Measurements from ENCODE around the gene HFE.

HFE gene

DNA sequence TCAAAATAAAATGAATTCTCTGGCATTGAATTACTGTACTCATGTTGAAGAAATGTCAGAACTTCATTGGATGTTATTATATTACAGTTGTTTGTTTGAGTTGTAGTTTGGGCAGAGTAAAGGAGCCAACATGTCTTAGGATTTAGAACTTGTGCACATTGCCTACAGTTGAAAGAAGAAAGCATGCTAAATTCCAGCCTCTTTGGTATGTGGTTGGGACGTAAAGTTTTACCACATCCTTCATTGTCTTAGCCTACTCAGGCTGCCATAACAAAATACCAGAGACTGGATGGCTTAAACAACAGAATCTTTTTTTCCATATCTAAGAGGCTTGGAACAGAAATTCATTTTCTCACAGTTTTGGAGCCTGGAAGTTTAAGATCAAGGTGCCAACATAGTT, 42.4 kb downstream of the HFE start:
- Histone ChIP-seq H3K9ac (ENCODE audit: low read depth in 1 of 2, low read length in 2 of 2) (no peak overlapping the region), H3K4me3 (ENCODE audit: low read depth in 1 of 2, low read length in 2 of 2) (no peak overlapping the region), H3K27ac (ENCODE audit: low read depth, low read length) (no peak overlapping the region), H3K4me1 (ENCODE audit: control insufficient read depth in 1 of 2, insufficient read depth in 2 of 2, low read length in 2 of 2) (peaks cover 13 to 20% of the 10 kb centered on the region in 2 donors), H3K27me3 (ENCODE audit: control insufficient read depth in 1 of 2, insufficient read depth in 2 of 2, low read length in 2 of 2) (no peaks in the 10 kb centered on the region), H3K36me3 (ENCODE audit: control insufficient read depth in 1 of 2, insufficient read depth in 2 of 2, low read length in 2 of 2) (peaks cover 0 to 19% of the 10 kb centered on the region in 2 donors), H3K9me3 (ENCODE audit: control insufficient read depth in 1 of 2, low read length in 2 of 2) (no peaks in the 10 kb centered on the region)

- Histone ChIP-seq H3K27me3 (ENCODE audit: control insufficient read depth in 1 of 2, insufficient read depth in 2 of 2, low read length in 2 of 2) (no peaks in the 10 kb centered on the region), H3K36me3 (ENCODE audit: control insufficient read depth in 1 of 2, insufficient read depth in 2 of 2, low read length in 2 of 2) (peaks cover 0 to 19% of the 10 kb centered on the region in 2 donors), H3K4me3 (ENCODE audit: low read depth in 1 of 2, low read length in 2 of 2) (no peak overlapping the region), H3K9ac (ENCODE audit: low read depth in 1 of 2, low read length in 2 of 2) (no peak overlapping the region), H3K4me1 (ENCODE audit: control insufficient read depth in 1 of 2, insufficient read depth in 2 of 2, low read length in 2 of 2) (peaks cover 13 to 20% of the 10 kb centered on the region in 2 donors), H3K27ac (ENCODE audit: low read depth, low read length) (no peak overlapping the region), H3K9me3 (ENCODE audit: control insufficient read depth in 1 of 2, low read length in 2 of 2) (no peaks in the 10 kb centered on the region)
Measured at GRCh38 chr6:26130581-26131249, 43.5 kb downstream of the HFE start.

GRCh38 chr6:26131618-26132017, 44.4 kb downstream of the HFE start:
- Histone ChIP-seq H3K4me1 (ENCODE audit: control insufficient read depth in 1 of 2, insufficient read depth in 2 of 2, low read length in 2 of 2) (peaks cover 13 to 16% of the 10 kb centered on the region in 2 donors), H3K27ac (ENCODE audit: low read depth, low read length) (no peak overlapping the region), H3K36me3 (ENCODE audit: control insufficient read depth in 1 of 2, insufficient read depth in 2 of 2, low read length in 2 of 2) (peaks cover 0 to 19% of the 10 kb centered on the region in 2 donors)

DNA sequence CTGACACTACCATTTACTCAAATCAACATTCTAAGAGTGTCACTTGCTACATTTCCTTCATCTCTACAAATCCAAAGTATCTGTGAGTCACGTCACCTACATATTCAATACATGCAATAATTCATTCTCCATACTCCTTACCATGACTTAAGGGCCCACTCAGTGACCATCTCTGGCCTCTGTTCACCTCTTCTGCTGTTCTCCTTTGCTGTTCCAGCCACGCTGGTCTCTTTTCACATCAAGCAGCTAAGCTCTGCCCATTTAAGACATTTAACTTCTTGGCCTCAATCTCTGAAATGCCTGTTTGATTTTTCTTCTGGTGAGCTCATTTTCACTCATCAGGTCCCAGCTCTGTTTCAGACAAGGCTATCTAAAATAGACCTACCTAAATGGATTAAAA, 46.5 kb downstream of the HFE start:
- Histone ChIP-seq H3K27me3 (ENCODE audit: control insufficient read depth in 1 of 2, insufficient read depth in 2 of 2, low read length in 2 of 2) (no peaks in the 10 kb centered on the region), H3K27ac (ENCODE audit: low read depth, low read length) (no peak overlapping the region), H3K4me3 (ENCODE audit: low read depth in 1 of 2, low read length in 2 of 2) (no peak overlapping the region), H3K4me1 (ENCODE audit: control insufficient read depth in 1 of 2, insufficient read depth in 2 of 2, low read length in 2 of 2) (peaks cover 0 to 4% of the 10 kb centered on the region in 2 donors), H3K9me3 (ENCODE audit: control insufficient read depth in 1 of 2, low read length in 2 of 2) (no peaks in the 10 kb centered on the region), H3K9ac (ENCODE audit: low read depth in 1 of 2, low read length in 2 of 2) (no peak overlapping the region), H3K36me3 (ENCODE audit: control insufficient read depth in 1 of 2, insufficient read depth in 2 of 2, low read length in 2 of 2) (peaks cover 0 to 25% of the 10 kb centered on the region in 2 donors)

More at GRCh38 chr6:26131618-26132017, 44.4 kb downstream of the HFE start:
- Histone ChIP-seq H3K9ac (ENCODE audit: low read depth in 1 of 2, low read length in 2 of 2) (no peak overlapping the region), H3K27me3 (ENCODE audit: control insufficient read depth in 1 of 2, insufficient read depth in 2 of 2, low read length in 2 of 2) (no peaks in the 10 kb centered on the region), H3K4me3 (ENCODE audit: low read depth in 1 of 2, low read length in 2 of 2) (no peak overlapping the region), H3K9me3 (ENCODE audit: control insufficient read depth in 1 of 2, low read length in 2 of 2) (no peaks in the 10 kb centered on the region)

DNA sequence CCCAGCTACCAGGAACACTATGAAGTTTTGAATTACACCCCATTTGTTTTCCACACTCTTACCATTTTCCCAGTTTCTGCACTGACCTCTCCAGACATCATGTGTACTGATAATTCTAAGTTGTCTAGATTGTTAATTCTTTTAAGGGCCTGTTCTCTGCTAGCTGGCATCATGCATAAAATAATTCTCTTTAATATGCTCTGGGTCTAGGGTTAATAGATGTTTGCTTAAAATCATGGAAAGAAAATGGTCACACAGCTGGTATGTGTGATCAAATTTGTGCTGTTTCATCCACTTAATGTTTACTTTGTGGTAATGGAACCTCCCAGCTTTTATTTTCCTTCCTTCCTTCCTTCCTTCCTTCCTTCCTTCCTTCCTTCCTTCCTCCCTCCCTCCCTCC, 49.1 kb downstream of the HFE start:
- H3K27me3 ChIP-seq (ENCODE audit: control insufficient read depth in 1 of 2, insufficient read depth in 2 of 2, low read length in 2 of 2) = no peaks in the 10 kb centered on the region
- H3K4me1 ChIP-seq (ENCODE audit: control insufficient read depth in 1 of 2, insufficient read depth in 2 of 2, low read length in 2 of 2) = no peaks in the 10 kb centered on the region
- peaks cover 0 to 26% of the 10 kb centered on the region in 2 donors for H3K36me3 ChIP-seq (ENCODE audit: control insufficient read depth in 1 of 2, insufficient read depth in 2 of 2, low read length in 2 of 2)
- H3K9ac ChIP-seq (ENCODE audit: low read depth in 1 of 2, low read length in 2 of 2) = no peak overlapping the region
- no peaks in the 10 kb centered on the region for H3K9me3 ChIP-seq (ENCODE audit: control insufficient read depth in 1 of 2, low read length in 2 of 2)
- no peak overlapping the region for H3K4me3 ChIP-seq (ENCODE audit: low read depth in 1 of 2, low read length in 2 of 2)
- H3K27ac ChIP-seq (ENCODE audit: low read depth, low read length) = no peak overlapping the region

DNA sequence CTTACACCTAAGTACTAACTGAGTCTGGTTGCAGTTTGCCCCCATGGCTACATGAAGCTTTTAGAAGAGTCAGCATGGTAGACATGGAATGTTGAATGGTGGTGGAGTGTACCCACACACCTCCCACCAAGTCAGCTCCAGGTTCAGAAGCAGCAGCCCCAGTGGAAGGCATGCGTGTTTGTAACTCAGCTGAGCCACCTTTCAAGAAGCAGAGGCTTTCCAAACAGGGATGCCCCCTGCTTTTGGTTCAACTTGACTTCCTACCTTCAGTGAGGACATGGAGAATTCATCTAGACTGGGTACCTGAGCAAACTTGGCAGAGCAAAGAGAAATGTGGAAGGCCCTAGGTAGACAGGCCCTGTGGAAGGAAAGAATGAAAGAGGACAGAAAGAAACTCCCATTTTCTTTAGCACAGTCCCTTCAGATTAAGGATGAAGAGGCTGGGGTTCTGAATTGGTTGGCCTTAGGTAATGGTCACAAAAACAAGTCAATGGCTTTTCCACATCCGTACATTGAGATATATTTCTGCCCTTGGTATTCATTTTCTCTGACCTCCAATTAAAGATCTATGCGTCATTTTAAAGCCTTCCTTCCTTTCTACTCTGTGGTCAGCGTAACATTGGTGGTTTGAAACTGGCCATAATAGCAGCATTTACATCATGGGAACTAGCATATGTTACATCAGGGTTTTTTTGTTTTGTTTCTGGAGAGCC, 53.2 kb downstream of the HFE start:
- H3K27ac ChIP-seq (ENCODE audit: low read depth, low read length) = no peak overlapping the region
- H3K9ac ChIP-seq (ENCODE audit: low read depth in 1 of 2, low read length in 2 of 2) = no peak overlapping the region
- H3K9me3 ChIP-seq (ENCODE audit: control insufficient read depth in 1 of 2, low read length in 2 of 2) = no peaks in the 10 kb centered on the region
- H3K4me3 ChIP-seq (ENCODE audit: low read depth in 1 of 2, low read length in 2 of 2) = no peak overlapping the region
- no peaks in the 10 kb centered on the region for H3K27me3 ChIP-seq (ENCODE audit: control insufficient read depth in 1 of 2, insufficient read depth in 2 of 2, low read length in 2 of 2)
- peaks cover 0 to 20% of the 10 kb centered on the region in 2 donors for H3K36me3 ChIP-seq (ENCODE audit: control insufficient read depth in 1 of 2, insufficient read depth in 2 of 2, low read length in 2 of 2)
- no peaks in the 10 kb centered on the region for H3K4me1 ChIP-seq (ENCODE audit: control insufficient read depth in 1 of 2, insufficient read depth in 2 of 2, low read length in 2 of 2)

DNA sequence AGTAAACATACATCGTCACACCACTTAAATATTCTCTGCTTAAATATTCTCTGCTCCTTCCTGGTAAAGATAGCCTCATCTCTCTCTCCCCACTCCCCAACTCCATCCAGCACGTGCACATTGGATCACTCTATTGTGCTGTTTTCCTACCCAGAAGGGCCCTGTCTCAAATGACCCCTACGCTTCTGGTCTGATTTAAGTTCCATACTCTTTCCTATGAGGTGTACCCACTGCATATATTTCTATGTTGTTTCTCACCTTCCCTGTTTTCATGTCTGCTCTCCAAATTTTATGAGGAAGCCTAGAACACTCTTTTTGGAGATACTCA, 53.7 kb downstream of the HFE start:
- Histone ChIP-seq H3K27me3 (ENCODE audit: control insufficient read depth in 1 of 2, insufficient read depth in 2 of 2, low read length in 2 of 2) (no peaks in the 10 kb centered on the region), H3K36me3 (ENCODE audit: control insufficient read depth in 1 of 2, insufficient read depth in 2 of 2, low read length in 2 of 2) (peaks cover 0 to 20% of the 10 kb centered on the region in 2 donors), H3K9ac (ENCODE audit: low read depth in 1 of 2, low read length in 2 of 2) (no peak overlapping the region), H3K4me1 (ENCODE audit: control insufficient read depth in 1 of 2, insufficient read depth in 2 of 2, low read length in 2 of 2) (no peaks in the 10 kb centered on the region), H3K4me3 (ENCODE audit: low read depth in 1 of 2, low read length in 2 of 2) (no peak overlapping the region), H3K9me3 (ENCODE audit: control insufficient read depth in 1 of 2, low read length in 2 of 2) (no peaks in the 10 kb centered on the region), H3K27ac (ENCODE audit: low read depth, low read length) (no peak overlapping the region)

GRCh38 chr6:26141378-26141904, 54.2 kb downstream of the HFE start:
- H3K4me3 ChIP-seq (ENCODE audit: low read depth in 1 of 2, low read length in 2 of 2) = no peak overlapping the region

DNA sequence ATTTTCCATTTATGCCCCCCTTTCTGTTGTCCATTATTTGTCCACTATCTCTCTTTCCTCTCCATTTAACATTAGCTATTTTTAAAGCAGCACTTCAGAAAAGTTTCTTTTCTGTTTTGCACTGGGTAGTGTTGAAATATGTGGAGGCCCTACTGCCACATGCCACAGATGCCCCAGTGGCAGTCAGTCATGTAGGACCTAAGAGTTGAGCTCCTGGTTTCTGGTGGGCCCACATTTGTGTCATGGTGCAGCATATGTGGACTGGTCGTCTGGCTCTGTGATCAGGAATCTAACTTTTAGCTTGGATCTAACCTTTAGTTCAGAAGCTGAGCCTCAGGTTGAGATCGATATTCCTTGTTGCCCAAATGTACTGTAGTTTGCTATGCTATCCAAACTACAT, 54.8 kb downstream of the HFE start:
- Histone ChIP-seq H3K27me3 (ENCODE audit: control insufficient read depth in 1 of 2, insufficient read depth in 2 of 2, low read length in 2 of 2) (no peaks in the 10 kb centered on the region), H3K9ac (ENCODE audit: low read depth in 1 of 2, low read length in 2 of 2) (no peak overlapping the region), H3K4me1 (ENCODE audit: control insufficient read depth in 1 of 2, insufficient read depth in 2 of 2, low read length in 2 of 2) (no peaks in the 10 kb centered on the region), H3K27ac (ENCODE audit: low read depth, low read length) (no peak overlapping the region), H3K9me3 (ENCODE audit: control insufficient read depth in 1 of 2, low read length in 2 of 2) (no peaks in the 10 kb centered on the region), H3K36me3 (ENCODE audit: control insufficient read depth in 1 of 2, insufficient read depth in 2 of 2, low read length in 2 of 2) (peaks cover 0 to 20% of the 10 kb centered on the region in 2 donors), H3K4me3 (ENCODE audit: low read depth in 1 of 2, low read length in 2 of 2) (no peak overlapping the region)

More at GRCh38 chr6:26141378-26141904, 54.2 kb downstream of the HFE start:
- no peak overlapping the region for H3K27ac ChIP-seq (ENCODE audit: low read depth, low read length)
- H3K27me3 ChIP-seq (ENCODE audit: control insufficient read depth in 1 of 2, insufficient read depth in 2 of 2, low read length in 2 of 2) = no peaks in the 10 kb centered on the region
- H3K4me1 ChIP-seq (ENCODE audit: control insufficient read depth in 1 of 2, insufficient read depth in 2 of 2, low read length in 2 of 2) = no peaks in the 10 kb centered on the region
- H3K9ac ChIP-seq (ENCODE audit: low read depth in 1 of 2, low read length in 2 of 2) = no peak overlapping the region
- H3K36me3 ChIP-seq (ENCODE audit: control insufficient read depth in 1 of 2, insufficient read depth in 2 of 2, low read length in 2 of 2) = peaks cover 0 to 20% of the 10 kb centered on the region in 2 donors
- no peaks in the 10 kb centered on the region for H3K9me3 ChIP-seq (ENCODE audit: control insufficient read depth in 1 of 2, low read length in 2 of 2)
